NCI-H345 treated with DMSO at 0.1 percent for 48 hours (cell line): ENCODE measurements around the gene RPL18.

ENCODE experiments used
- DNase-seq: peaks from one replicate; lab custom pipeline; 2025; ENCODE audit not compliant: unreplicated experiment; lab: John Stamatoyannopoulos, UW

Gene RPL18

GRCh38 chr19:48630296-48631063 lies 11.5 kb upstream of the RPL18 start:
- DNase-seq, result no peak

- DNase-seq, result no peak
Measured at GRCh38 chr19:48629599-48630295, 10.8 kb upstream of the RPL18 start.

DNA sequence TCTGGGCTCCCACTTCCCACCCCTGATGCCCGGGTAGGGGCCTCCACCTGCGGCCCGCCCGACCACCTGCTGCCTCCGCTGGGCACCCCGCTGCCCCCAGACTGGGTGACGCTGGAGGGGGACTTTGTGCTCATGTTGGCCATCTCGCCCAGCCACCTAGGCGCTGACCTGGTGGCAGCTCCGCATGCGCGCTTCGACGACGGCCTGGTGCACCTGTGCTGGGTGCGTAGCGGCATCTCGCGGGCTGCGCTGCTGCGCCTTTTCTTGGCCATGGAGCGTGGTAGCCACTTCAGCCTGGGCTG lies 10.3 kb upstream of the RPL18 start:
- no peak for DNase-seq

- no peak for DNase-seq
Measured at GRCh38 chr19:48628486-48629296, 9.7 kb upstream of the RPL18 start.

- DNase-seq, result no peak
Measured at GRCh38 chr19:48627865-48628314, 8.9 kb upstream of the RPL18 start.

- no peak for DNase-seq
Measured at GRCh38 chr19:48627201-48627864, 8.4 kb upstream of the RPL18 start.

DNA sequence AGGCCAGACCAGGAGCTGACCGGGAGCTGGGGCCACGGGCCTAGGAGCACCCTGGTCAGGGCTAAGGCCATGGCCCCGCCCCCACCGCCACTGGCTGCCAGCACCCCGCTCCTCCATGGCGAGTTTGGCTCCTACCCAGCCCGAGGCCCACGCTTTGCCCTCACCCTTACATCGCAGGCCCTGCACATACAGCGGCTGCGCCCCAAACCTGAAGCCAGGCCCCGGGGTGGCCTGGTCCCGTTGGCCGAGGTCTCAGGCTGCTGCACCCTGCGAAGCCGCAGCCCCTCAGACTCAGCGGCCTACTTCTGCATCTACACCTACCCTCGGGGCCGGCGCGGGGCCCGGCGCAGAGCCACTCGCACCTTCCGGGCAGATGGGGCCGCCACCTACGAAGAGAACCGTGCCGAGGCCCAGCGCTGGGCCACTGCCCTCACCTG lies 6.9 kb upstream of the RPL18 start:
- DNase-seq, result no peak

GRCh38 chr19:48624791-48625723 lies 6.1 kb upstream of the RPL18 start:
- DNase-seq, result no peak

- peak; percentile 92 for DNase-seq
Measured at GRCh38 chr19:48624067-48624594, 5.2 kb upstream of the RPL18 start.

DNA sequence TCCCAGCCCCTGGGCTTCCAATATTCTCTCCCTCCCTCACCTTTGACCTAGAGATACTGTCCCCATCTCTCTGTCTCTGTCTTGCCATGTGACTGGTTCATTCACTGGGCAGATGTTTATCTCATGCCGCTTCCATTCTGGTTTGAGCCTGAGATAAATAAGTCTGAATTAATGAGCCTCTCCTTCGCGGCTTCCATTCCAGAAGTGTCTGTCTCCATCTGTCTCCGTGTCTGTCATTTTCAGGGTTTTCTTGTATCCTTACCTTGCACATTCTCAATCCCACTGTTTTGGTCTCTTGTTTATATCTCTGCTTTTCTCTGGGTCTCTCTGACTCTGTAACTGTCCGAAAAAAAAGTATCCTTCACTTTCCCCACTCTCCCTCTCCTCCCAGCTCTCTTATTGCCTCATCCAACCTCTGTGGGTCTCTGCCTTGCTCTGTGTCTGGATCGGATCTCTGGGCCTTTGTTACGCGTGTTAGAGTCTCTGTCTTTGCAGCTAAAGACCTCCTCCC lies 4.6 kb upstream of the RPL18 start:
- no peak for DNase-seq

DNA sequence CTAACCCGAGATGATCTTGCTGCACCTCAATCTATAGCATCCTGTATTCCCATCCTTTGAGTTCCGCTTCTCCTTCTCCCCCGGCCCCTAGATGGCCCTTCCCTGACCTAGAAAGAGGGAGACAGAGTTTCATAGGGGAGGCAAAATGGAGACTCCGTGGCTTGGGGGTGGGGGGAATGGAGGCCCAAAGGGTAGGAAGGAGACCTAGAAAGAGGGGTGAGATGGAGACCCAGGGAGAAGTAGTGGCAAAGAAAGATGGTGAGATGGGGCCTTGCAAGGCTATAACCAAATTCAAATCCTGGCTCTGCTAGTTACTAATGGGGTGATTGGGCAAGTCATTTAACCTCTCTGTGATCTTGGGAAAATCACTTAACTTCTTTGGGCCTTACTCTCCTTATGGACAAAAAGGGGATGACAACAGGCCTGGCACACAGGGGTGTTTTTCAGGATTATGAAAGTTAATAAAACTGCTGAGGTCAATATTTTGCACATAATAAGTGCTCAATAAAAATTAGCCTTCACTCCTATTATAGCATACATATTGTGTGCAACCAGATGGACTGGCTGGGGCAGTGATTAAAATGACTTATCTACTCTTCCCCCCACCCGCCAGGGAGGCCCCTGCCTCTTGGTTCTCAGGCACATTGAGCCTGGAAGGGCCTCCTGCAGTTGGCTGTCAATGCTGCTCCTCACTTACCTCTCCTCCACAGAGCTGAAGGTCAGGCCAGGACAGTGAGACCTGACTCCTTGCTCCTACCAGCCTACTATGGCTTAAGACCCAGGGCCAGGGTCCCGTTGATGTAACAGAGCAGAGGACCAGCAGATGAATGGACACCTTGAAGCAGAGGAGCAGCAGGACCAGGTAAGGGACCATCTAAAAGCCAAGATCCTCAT lies 961 bp upstream of the RPL18 start:
- DNase-seq, result no peak

GRCh38 chr19:48618278-48618915 lies 581 bp downstream of the RPL18 start:
- DNase-seq, result no peak

DNA sequence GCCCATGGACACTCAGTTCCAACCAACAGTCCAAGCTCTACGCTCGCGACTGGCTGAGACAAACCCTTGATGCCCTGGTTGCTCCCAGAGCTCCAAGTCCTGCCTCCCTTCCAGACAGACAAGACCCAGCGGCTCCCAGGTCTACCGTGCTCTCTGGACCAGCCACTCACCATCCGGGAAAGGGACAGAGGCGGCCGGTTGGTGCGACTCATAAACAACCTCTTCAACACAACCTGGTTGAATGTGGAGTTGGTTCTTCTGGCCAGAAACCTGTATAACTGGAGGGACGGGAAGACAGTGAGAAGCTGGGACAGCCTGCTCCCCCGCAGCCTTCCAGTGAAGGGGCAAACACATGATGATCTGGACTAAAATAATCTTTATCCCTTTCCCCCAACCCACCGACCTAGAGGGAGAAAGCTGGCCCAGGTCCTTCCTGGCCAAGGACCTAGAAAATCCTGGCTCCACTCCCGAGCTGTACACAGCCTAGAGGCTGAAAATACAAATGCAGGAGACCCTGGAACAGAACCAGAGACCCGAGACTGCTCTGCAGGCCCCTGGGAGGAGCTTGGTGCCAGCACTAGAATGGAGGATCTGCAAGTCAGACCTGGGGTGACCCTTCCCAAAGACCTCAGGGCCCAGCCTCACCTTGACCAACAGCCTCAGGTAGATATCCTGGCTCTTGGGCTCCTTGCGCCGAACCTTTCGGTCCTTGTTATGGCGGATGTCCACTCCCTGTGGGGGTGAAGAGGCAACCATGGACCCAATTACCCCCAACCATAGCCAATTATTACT lies 1.6 kb downstream of the RPL18 start:
- DNase-seq, result no peak

- no peak for DNase-seq
Measured at GRCh38 chr19:48616491-48617056, 2.4 kb downstream of the RPL18 start.

- no peak for DNase-seq
Measured at GRCh38 chr19:48616041-48616436, 2.9 kb downstream of the RPL18 start.

DNA sequence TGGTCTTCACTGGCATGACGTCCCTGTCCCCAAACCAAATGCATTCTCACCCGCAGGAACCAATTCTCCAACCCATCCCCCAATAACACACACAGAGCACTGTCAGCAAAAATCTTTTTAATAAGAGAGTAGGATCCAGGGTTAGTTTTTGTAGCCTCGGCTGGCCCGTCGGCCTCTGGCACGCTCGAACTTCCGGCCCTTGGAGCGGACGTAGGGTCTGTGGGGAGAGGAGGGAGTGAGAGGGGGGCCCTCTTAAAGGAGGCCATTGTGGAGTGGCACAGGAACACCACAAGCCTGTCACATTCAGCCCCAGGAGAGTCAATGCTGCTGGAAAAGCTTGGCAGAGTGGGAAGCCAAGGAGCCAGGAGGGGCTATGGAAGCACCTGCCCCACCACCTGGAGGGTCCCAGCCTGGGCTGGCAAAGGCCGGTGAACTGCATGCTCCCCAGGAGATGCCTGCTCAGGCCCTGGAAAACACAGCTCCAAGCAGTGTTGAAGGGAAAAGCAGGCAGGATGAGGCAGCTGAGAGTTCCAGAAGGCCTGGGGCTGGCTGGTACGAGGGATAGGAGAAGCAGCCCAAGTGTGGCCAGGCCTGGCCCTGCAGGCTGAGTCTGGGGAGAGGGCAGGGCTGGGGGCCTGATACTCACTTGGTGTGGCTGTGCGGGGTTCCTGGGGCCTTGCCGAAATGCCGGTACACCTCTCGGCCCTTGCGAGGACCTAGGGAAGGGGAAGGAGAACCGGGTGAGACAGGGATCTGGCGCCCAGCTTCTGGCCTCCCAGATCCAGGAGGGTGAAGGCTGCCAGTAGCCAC lies 3.5 kb downstream of the RPL18 start:
- DNase-seq, result no peak
